ENCODE measurements around the gene KCNA3. TPM values are rescaled to one million over a fixed set of nuclear protein-coding genes. Genes with fewer than 3 reads are reported as not detected.

The KCNA3 gene
- total RNA-seq, 3 donors from 2014 or later, result 1.5 to 2.7 (median 1.9) TPM

GRCh38 chr1:110639724-110640386 lies 34.9 kb downstream of the KCNA3 start:
- H3K4me1 ChIP-seq (ENCODE audit: low read depth), result peaks cover 3% of the 10 kb centered on the region
- no peaks in the 10 kb centered on the region for H3K36me3 ChIP-seq (ENCODE audit: low read depth)
- no peaks in the 10 kb centered on the region for H3K9me3 ChIP-seq
- TF ChIP-seq CTCF (IDR thresholded peaks at IDR 0.05), result no peak
- intact Hi-C loops (cut with DNase I, micrococcal nuclease), result no loop called here
- H3K4me3 ChIP-seq, result no peak overlapping the region
- DNase-seq (no peak), ATAC-seq (no peak)

- intact Hi-C loops (cut with DNase I, micrococcal nuclease), result no loop called here
- ATAC-seq, result no peak
- H3K4me3 ChIP-seq, result no peak overlapping the region
- no peaks in the 10 kb centered on the region for H3K9me3 ChIP-seq
- DNase-seq, result no peak
- no peak for TF ChIP-seq CTCF (IDR thresholded peaks at IDR 0.05)
- no peaks in the 10 kb centered on the region for H3K36me3 ChIP-seq (ENCODE audit: low read depth)
- H3K4me1 ChIP-seq (ENCODE audit: low read depth), result peaks cover 9% of the 10 kb centered on the region
These were observed 36.2 kb downstream of the KCNA3 start for GRCh38 chr1:110638556-110638955.

GRCh38 chr1:110638058-110638457 lies 36.7 kb downstream of the KCNA3 start:
- peaks cover 9% of the 10 kb centered on the region for H3K4me1 ChIP-seq (ENCODE audit: low read depth)

GRCh38 chr1:110637475-110637874 lies 37.3 kb downstream of the KCNA3 start:
- no peak for ATAC-seq
- intact Hi-C loops (cut with DNase I, micrococcal nuclease), result no loop called here
- no peak for DNase-seq
- Histone ChIP-seq H3K4me1 (ENCODE audit: low read depth) (peaks cover 9% of the 10 kb centered on the region), H3K36me3 (ENCODE audit: low read depth) (no peaks in the 10 kb centered on the region), H3K4me3 (no peak overlapping the region), H3K9me3 (no peaks in the 10 kb centered on the region)
- TF ChIP-seq CTCF (IDR thresholded peaks at IDR 0.05), result no peak

More at GRCh38 chr1:110638058-110638457, 36.7 kb downstream of the KCNA3 start:
- intact Hi-C loops (cut with DNase I, micrococcal nuclease), result no loop called here
- H3K36me3 ChIP-seq (ENCODE audit: low read depth), result no peaks in the 10 kb centered on the region
- no peak overlapping the region for H3K4me3 ChIP-seq
- H3K9me3 ChIP-seq, result no peaks in the 10 kb centered on the region
- DNase-seq, result no peak
- TF ChIP-seq CTCF (IDR thresholded peaks at IDR 0.05), result no peak
- ATAC-seq, result peak; percentile 7

- no peaks in the 10 kb centered on the region for H3K36me3 ChIP-seq (ENCODE audit: low read depth)
- no peaks in the 10 kb centered on the region for H3K9me3 ChIP-seq
- TF ChIP-seq CTCF (IDR thresholded peaks at IDR 0.05), result no peak
- intact Hi-C loops (cut with DNase I, micrococcal nuclease), result no loop called here
- peak; percentile 41 for ATAC-seq
- H3K4me1 ChIP-seq (ENCODE audit: low read depth), result peaks cover 9% of the 10 kb centered on the region
- DNase-seq, result peak in 1 of 3 donors; percentile 29
- no peak overlapping the region for H3K4me3 ChIP-seq
These were observed 38.4 kb downstream of the KCNA3 start for GRCh38 chr1:110636149-110636935.
